VCaP (cell line): ENCODE data around the gene MINDY4.

Experiments used
- H3K27ac ChIP-seq: fragments of 450-650 bp; 2 replicates; pipeline ENCODE4 v1.5.1; 2017
- CTCF ChIP-seq: fragments of 450-650 bp; conservative IDR thresholded peaks from 2 replicates; pipeline ENCODE4 v1.5.1; 2017; ENCODE audit warnings: mild to moderate bottlenecking, moderate library complexity

Gene MINDY4

GRCh38 chr7:30848121-30848855, 77.1 kb downstream of the MINDY4 start:
- no peak for TF ChIP-seq CTCF
- no peak overlapping the region for H3K27ac ChIP-seq

GRCh38 chr7:30849565-30849964, 78.3 kb downstream of the MINDY4 start:
- H3K27ac ChIP-seq, result no peak overlapping the region
- no peak for TF ChIP-seq CTCF

GRCh38 chr7:30850426-30850825, 79.2 kb downstream of the MINDY4 start:
- TF ChIP-seq CTCF, result no peak
- no peak overlapping the region for H3K27ac ChIP-seq

GRCh38 chr7:30851651-30852307, 80.6 kb downstream of the MINDY4 start:
- no peak for TF ChIP-seq CTCF
- no peak overlapping the region for H3K27ac ChIP-seq

GRCh38 chr7:30852308-30852684, 81.1 kb downstream of the MINDY4 start:
- TF ChIP-seq CTCF, result no peak
- no peak overlapping the region for H3K27ac ChIP-seq

- no peak for TF ChIP-seq CTCF
- H3K27ac ChIP-seq, result no peak overlapping the region
These were observed 81.6 kb downstream of the MINDY4 start for GRCh38 chr7:30852744-30853288.

- TF ChIP-seq CTCF, result no peak
- H3K27ac ChIP-seq, result no peak overlapping the region
These were observed 82.4 kb downstream of the MINDY4 start for GRCh38 chr7:30853576-30853975.
